Epithelial cell of prostate (primary cell): ENCODE measurements around the gene NALF2.
A peak's percentile ranks its signal among the peaks of the same experiment; 100 is the strongest.

Experiments used
- DNase-seq: peaks from one replicate; pipeline ENCODE4 v3.0.0-alpha.2; 2011; ENCODE audit warnings: low read depth, low spot score
- H3K27ac ChIP-seq: fragments of 450-650 bp; 2 replicates; pipeline ENCODE4 v1.5.1; 2017; ENCODE audit warnings: mild to moderate bottlenecking

The NALF2 gene

GRCh38 chrX:69503782-69504625, at the start of gene NALF2:
NALF2 (plus strand) TSS chrX:69504326; CDS start chrX:69505283, 957 bp downstream.
- peak within 1 kb of the TSS; percentile 92 for H3K27ac ChIP-seq
- no peak for DNase-seq

DNA sequence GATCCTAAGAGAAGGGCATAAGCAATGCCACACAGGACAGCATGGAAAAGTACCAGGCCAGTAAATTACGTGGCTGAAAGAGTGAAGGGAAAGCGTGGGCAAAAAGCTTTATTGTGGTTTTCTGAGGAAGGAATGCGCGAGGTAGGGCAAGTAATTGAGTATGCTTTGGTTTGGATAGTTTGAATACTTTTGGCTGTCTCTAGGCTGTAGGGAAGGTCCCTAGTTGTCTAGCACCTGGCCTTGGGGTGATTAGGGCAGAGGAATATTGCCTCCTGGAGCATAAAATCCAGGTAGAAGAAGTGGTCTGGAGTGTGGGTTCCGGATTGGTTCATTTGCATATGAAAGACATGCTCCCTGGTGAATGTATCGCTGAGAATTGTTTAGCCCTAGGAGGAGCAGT, 46.4 kb upstream of the NALF2 start:
- DNase-seq: no peak

GRCh38 chrX:69466546-69466945, 37.6 kb upstream of the NALF2 start:
- no peak overlapping the region for H3K27ac ChIP-seq
- DNase-seq: no peak

More for the DNA sequence above, 46.4 kb upstream of the NALF2 start:
- no peak overlapping the region for H3K27ac ChIP-seq

DNA sequence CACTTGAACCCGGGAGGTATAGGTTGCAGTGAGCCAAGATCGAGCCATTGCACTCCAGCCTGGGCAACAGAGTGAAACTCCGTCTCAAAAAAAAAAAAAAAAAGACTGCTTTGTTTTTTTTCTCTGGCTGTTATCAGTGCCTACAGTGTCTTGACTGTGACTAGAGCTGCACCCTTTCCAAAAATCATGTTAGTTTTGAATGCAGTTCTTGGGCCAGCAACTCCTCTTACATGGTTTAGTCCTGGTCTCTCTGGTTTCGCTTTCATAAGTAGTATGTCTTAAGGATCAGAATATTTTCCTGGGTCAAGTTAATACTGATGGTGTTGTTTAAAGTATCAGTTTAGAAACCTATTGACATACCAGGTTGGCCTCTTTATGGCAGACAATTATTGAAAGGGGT, 34.2 kb upstream of the NALF2 start:
- H3K27ac ChIP-seq: no peak overlapping the region
- DNase-seq: no peak

- no peak overlapping the region for H3K27ac ChIP-seq
- DNase-seq: no peak
Observed at GRCh38 chrX:69489625-69490024, 14.5 kb upstream of the NALF2 start.

- DNase-seq: no peak
- peak overlapping the region; percentile 57 for H3K27ac ChIP-seq
Observed at GRCh38 chrX:69493193-69493592, 10.9 kb upstream of the NALF2 start.

DNA sequence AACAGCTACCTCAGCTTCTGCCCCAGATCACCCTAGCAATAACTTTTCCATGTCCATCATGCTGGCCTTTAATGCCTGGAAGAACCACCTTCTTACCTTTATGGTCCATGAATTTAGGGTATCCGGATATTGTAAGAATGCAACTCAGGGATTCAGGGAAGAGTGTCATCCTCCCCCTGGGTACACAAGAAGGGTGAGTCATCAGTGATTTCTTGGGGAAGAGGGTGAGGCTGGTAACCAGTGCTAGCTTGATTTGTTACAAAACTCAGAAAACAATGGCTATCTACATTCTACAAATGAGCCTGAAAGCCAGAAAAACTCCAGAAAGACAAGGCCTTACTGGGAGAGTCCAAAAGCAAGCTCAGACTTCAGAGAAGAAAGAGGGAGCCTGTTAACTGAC, 10.4 kb upstream of the NALF2 start:
- no peak for DNase-seq

DNA sequence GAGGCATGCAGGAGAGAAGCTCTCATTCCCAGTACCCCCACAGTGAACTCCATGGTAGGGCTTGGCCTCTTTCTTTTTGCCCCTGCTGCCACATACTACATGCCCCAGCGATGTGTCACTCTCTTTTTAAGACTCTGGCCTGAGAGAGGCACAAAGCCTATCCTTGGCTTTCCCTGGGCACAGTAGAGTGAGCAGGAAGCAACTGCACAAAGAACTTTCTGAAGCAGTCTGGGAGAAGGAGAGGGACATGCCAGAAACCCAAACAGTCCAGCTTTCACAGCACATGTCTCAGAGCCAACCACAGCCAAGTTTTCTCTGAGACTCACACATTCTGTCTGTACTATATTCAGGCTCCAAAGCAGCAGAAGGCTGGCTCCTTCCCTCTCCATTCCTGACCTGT, 7.9 kb upstream of the NALF2 start:
- DNase-seq: no peak
- no peak overlapping the region for H3K27ac ChIP-seq

More for the DNA sequence above, 10.4 kb upstream of the NALF2 start:
- H3K27ac ChIP-seq: peak overlapping the region; percentile 57

DNA sequence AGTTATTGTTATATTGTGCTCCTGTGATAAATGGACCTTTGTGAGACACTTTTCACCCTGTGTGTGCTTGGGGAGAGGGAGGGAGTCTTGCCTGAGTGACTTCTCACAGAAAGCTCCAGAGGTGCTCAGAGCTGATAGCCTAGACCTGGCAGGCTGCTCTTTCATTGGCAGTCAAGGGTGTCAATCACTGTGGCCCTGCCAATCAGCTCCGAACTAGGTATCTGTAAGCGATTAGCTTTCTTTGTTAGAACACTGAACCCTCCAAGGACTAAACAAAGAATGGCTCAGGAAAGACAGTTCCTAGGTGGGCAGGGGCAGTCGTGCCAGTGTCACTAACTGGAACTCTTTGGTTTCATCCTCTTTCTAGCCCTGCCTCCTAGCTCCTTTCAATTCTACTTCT, 2.7 kb upstream of the NALF2 start:
- no peak for DNase-seq
- H3K27ac ChIP-seq: peak overlapping the region; percentile 92

DNA sequence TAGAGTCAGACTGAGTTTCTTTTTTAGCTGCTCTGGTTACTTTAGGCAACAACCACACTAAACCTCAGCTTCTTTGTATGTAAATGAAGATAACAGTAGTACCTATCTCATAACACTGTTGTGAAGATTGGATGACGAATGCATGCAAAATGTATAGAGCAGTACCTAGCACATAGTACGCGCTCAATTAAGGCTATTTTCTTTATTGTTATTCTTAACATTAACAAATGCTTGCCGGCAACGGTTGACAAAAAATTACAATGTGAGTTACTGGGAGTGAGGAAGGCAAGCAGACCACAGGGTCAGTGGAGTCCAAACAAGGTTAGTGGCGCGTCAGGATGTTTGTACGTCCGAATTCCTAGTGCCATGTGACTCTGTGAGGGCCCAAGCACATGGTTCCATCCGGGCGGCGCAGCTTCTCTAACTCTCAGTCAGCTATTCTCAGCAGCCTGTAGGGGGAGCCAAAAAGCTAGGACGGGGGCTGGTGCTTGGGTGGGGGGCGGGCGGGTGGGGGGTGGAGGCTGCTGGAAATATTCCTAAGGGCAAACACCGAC, 821 bp upstream of the NALF2 start:
- DNase-seq: no peak
- peak overlapping the region; percentile 92 for H3K27ac ChIP-seq

DNA sequence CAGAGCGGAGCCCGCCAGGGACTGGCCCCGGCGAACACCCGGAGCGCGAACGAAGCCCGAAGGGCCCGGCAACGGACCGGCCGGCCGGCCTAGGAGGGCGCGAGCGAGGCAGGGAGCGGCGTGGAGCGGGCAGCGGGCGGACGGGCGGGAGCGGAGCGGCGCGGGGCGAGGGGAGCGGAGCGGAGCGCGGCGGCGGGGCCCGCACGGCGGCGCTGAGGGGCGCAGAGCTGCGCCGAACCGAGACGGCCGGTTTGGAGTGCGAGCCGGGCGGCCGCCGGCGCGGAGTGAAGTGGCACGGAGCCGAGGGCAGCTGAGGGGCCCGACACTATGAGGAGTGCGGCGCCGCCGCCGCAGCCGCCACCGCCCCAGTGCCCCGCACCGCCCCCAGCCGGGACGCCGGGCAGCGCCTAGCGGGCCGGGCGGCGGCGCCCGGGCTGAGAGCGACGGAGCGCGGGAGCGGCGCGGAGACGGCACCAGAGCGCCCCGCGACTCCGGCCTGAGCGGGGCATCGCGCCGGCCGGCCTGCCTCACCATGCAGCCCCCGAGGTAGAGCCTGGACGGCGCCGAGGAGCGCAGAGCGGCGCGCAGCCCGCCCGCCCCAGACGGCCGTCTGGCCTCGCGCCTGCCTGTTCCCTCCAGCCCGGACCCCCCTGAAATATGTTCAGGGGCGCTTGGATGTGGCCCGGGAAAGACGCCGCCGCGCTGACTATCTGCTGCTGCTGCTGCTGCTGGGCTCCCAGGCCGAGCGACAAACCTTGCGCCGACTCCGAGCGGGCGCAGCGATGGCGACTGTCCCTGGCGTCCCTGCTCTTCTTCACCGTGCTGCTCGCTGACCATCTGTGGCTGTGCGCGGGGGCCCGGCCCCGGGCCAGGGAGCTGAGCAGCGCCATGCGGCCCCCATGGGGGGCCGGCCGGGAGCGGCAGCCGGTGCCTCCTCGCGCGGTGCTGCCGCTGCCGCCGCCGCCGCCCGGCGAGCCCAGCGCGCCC, 793 bp downstream of the NALF2 start:
- DNase-seq: no peak
- H3K27ac ChIP-seq: peak overlapping the region; percentile 92

DNA sequence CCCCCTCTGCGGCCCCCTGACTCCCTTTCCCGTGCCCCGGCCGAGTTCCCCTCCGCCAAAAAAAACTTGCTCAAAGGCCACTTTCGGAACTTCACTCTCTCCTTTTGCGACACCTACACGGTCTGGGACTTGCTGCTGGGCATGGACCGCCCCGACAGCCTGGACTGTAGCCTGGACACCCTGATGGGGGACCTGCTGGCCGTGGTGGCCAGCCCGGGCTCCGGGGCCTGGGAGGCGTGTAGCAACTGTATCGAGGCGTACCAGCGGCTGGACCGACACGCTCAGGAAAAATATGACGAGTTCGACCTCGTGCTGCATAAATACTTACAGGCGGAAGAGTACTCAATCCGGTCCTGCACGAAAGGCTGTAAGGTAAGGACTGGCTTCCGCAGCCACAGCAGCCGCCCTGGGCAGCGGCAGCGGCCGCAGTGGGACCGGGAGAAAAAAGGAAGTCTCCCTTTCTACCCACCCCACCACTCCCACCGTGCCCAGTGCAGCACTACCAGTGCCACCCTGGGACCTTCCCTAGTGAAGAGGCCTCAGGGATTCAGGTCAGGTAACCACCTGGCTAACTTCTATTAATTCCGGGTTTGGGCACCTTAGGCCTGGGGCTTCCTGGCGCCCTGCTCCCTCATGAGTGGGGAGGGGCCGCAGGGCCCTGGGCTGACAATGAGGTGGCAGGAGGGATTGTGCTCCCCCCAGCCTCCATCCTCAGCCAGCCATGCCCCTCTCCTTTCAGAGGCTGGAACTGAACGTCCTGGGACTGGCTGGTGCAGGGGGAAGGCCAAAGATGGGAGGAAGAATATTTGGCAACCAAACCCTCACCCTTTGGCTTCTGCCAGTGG, 1.9 kb downstream of the NALF2 start:
- peak overlapping the region; percentile 92 for H3K27ac ChIP-seq
- DNase-seq: no peak

DNA sequence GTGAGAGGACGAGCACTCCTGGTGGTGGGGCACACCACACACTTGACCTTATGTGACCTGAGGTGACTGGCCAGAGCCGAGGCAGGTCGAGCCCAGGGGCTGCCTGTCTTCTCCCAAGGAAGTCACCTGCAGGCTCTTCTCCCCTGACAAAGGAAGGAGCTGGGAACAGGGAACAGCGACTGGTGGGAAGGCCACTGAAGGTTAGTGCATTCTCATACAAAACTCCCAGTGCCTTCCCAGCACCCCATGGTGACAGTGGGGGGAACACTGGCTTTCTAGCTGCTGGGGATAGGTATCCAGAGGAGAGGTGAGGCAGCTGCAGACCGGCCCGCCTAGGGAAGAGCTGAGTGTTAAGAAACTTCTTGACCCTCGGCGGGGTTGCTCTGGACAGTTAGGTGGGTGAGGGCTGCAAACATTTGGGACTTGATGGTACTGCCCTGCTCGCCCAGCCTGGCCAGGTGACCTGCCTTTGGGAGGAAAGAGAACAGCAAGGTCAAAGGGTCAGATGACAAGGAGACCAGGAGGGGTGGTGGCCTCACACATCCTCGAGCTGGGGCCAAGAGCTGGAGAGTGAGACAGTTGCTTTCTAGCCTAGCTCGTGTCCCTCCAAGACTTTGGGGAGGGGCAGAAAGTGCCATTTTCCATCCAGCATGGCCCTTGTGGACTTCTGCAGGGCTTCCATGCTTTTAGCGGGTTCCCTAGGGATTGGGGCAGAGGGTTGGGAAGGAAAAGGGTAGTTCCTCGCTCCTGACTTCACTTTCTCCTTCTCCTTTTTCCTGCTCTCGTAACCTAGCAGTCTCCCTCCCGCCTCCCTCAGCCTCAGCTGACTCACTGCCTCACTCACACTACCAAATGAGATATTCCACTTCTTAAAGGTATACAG, 2.7 kb downstream of the NALF2 start:
- DNase-seq: no peak
- H3K27ac ChIP-seq: peak overlapping the region; percentile 92

DNA sequence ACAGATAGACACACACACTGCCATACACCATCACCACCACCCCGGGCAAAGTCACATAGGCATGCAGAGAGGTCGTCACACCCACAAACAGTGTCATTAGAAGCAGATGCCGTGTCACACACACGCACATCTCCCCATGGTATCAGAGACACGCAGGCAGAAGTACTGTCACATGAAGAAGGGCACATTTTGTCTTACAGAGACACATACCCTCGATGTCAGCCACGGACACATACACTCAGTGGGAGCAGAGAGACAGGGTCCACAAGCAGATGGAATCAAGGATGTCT, 3.3 kb downstream of the NALF2 start:
- no peak overlapping the region for H3K27ac ChIP-seq

GRCh38 chrX:69508610-69509009, 4.5 kb downstream of the NALF2 start:
- H3K27ac ChIP-seq: no peak overlapping the region
- no peak for DNase-seq

More for the DNA sequence above, 3.3 kb downstream of the NALF2 start:
- no peak for DNase-seq

DNA sequence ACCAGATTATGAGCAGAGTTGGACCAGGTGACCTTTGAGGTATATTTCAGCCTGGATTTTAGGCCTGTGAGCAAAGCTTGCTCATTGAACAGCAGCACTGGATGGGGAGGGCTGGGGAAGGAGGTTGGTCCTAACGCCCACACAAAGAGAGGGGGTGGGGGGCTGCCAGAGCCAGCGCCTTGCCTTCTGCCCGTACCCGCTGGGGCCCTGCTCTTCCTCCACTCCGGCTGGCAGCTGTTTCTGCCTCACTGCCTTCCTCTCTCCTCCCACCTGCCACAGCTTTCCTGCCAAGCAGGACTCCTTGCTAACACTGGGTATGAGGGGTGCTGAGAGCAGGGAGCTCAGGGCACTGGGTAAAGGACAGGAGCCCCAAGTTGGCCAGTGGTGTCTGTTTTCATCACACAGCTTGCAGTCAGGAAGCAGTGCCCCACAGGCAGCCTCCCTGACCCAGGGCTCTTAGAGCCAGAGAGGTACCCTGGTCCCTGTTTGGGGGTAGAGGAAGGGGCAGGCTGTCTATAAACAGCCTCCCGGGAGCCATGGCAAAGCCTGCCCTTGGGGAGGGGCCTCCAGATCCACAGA, 6.1 kb downstream of the NALF2 start:
- DNase-seq: no peak
- H3K27ac ChIP-seq: no peak overlapping the region

DNA sequence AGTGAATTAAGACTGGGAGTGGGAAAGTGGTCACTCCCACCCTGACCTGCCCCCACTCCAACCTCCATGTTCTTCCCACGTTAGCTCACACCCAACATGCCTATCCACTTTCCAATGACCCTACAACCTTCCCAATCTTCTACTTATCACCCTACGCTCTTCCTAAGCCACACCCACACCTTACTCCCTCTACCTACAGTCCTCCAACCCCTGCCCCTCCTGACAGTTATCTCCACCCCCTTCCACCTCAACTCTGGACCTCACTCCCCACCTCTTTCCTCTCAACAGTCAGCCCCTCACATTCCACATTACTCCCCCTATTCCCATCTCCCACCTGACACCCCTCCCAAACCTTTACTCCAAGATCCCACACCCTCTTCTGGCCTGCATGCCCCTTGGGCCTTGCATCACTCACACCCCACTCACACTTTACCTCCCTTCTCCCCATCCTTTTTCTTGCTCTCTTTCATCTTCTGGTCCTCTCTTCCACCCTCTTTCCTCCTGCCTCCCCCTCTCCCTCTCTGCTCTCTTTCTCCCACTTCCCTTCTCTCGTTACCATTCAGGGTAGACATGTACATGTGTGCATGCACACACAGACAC, 6.9 kb downstream of the NALF2 start:
- no peak for DNase-seq
- H3K27ac ChIP-seq: no peak overlapping the region

- DNase-seq: no peak
- H3K27ac ChIP-seq: no peak overlapping the region
Observed at GRCh38 chrX:69522052-69522451, 17.9 kb downstream of the NALF2 start.
